Measurements from ENCODE around the gene C1orf53. TPM values are rescaled to one million over a fixed set of nuclear protein-coding genes. Genes with fewer than 3 reads are reported as not detected.

C1orf53 gene
- total and polyA plus RNA-seq, 2 donors from 2014 or later: 8.4 to 8.9 TPM

DNA sequence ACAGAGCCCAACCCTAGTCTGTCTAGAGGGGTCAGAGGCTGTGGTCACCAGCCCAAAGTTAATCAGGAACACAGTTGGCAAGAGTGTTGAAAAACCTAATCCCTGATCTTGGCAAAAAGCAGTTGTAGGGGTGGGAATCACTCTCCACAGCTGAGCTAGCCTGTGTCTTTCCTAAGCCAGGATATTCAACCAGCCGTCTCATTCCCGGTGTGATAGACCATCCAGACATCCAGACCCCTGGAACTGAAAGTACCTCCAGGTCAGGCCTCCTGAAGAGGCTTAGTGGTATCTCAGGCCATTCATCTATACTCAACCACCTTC is 19.6 kb downstream of the C1orf53 start:
- H3K27ac ChIP-seq (ENCODE audit: low read depth in 2 of 2, low read length in 2 of 2): no peak overlapping the region
- no peak overlapping the region for H3K4me3 ChIP-seq (ENCODE audit: low read length in 3 of 3)
- no peak overlapping the region for H3K9ac ChIP-seq (ENCODE audit: low read length in 3 of 3)
- H3K27me3 ChIP-seq (ENCODE audit: control insufficient read depth, insufficient read depth, low read length): peaks cover 59% of the 10 kb centered on the region
- no peaks in the 10 kb centered on the region for H3K36me3 ChIP-seq (ENCODE audit: control insufficient read depth in 2 of 3, insufficient read depth in 3 of 3, low read length in 3 of 3)
- intact Hi-C loops (cut with DNase I): no loop called here
- no peak for DNase-seq
- peaks cover 0 to 3% (median 0%) of the 10 kb centered on the region in 3 donors for H3K9me3 ChIP-seq (ENCODE audit: control insufficient read depth in 2 of 3, insufficient read depth in 1 of 3, low read length in 3 of 3)
- no peak for FAIRE-seq
- H3K4me1 ChIP-seq (ENCODE audit: control insufficient read depth in 2 of 3, insufficient read depth in 2 of 3, low read depth in 1 of 3, low read length in 3 of 3): peaks cover 0 to 9% (median 7%) of the 10 kb centered on the region in 3 donors
- no peak for TF ChIP-seq CTCF (IDR thresholded peaks at IDR 0.05; ENCODE audit: borderline replicate concordance, extremely low read depth, insufficient read depth)

GRCh38 chr1:197923038-197923437 is 20.6 kb downstream of the C1orf53 start:
- no peak for FAIRE-seq
- no peak overlapping the region for H3K27ac ChIP-seq (ENCODE audit: low read depth in 2 of 2, low read length in 2 of 2)
- H3K27me3 ChIP-seq (ENCODE audit: control insufficient read depth, insufficient read depth, low read length): peaks cover 56% of the 10 kb centered on the region
- H3K4me1 ChIP-seq (ENCODE audit: control insufficient read depth in 2 of 3, insufficient read depth in 2 of 3, low read depth in 1 of 3, low read length in 3 of 3): peaks cover 0 to 9% (median 4%) of the 10 kb centered on the region in 3 donors
- intact Hi-C loops (cut with DNase I): no loop called here
- no peak overlapping the region for H3K9ac ChIP-seq (ENCODE audit: low read length in 3 of 3)
- H3K4me3 ChIP-seq (ENCODE audit: low read length in 3 of 3): no peak overlapping the region
- TF ChIP-seq CTCF (IDR thresholded peaks at IDR 0.05; ENCODE audit: borderline replicate concordance, extremely low read depth, insufficient read depth): no peak
- no peak for DNase-seq
- H3K9me3 ChIP-seq (ENCODE audit: control insufficient read depth in 2 of 3, insufficient read depth in 1 of 3, low read length in 3 of 3): peaks cover 0 to 3% (median 0%) of the 10 kb centered on the region in 3 donors
- no peaks in the 10 kb centered on the region for H3K36me3 ChIP-seq (ENCODE audit: control insufficient read depth in 2 of 3, insufficient read depth in 3 of 3, low read length in 3 of 3)

GRCh38 chr1:197924516-197925123 is 22.2 kb downstream of the C1orf53 start:
- FAIRE-seq (no peak), DNase-seq (peak in 4 of 5 donors; percentile 50 to 77 (median 58))
- Histone ChIP-seq H3K27me3 (ENCODE audit: control insufficient read depth, insufficient read depth, low read length) (peaks cover 46% of the 10 kb centered on the region), H3K4me1 (ENCODE audit: control insufficient read depth in 2 of 3, insufficient read depth in 2 of 3, low read depth in 1 of 3, low read length in 3 of 3) (peaks cover 0 to 6% (median 0%) of the 10 kb centered on the region in 3 donors), H3K4me3 (ENCODE audit: low read length in 3 of 3) (no peak overlapping the region), H3K27ac (ENCODE audit: low read depth in 2 of 2, low read length in 2 of 2) (no peak overlapping the region), H3K36me3 (ENCODE audit: control insufficient read depth in 2 of 3, insufficient read depth in 3 of 3, low read length in 3 of 3) (no peaks in the 10 kb centered on the region), H3K9ac (ENCODE audit: low read length in 3 of 3) (no peak overlapping the region), H3K9me3 (ENCODE audit: control insufficient read depth in 2 of 3, insufficient read depth in 1 of 3, low read length in 3 of 3) (peaks cover 0 to 3% (median 0%) of the 10 kb centered on the region in 3 donors)
- intact Hi-C loops (cut with DNase I): no loop called here
- TF ChIP-seq CTCF (IDR thresholded peaks at IDR 0.05; ENCODE audit: borderline replicate concordance, extremely low read depth, insufficient read depth): peak; percentile 78

All from kidney (tissue), 14 donors.